IPS-18c (cell line): ENCODE results near the gene KRTAP4-8.
"Not testable (repeated sequence)": the region's sequence is repeated elsewhere in the genome, so short reads cannot be mapped to it uniquely, and the experiment has no call there.

ENCODE experiments used
- H3K4me3 ChIP-seq: 2 replicates; pipeline ENCODE4 v1.7.0; 2013; ENCODE audit warnings: low read depth, mild to moderate bottlenecking, low read length, moderate library complexity; ENCODE audit not compliant: insufficient read depth
- H3K9me3 ChIP-seq: one replicate; pipeline ENCODE4 v1.6.1; 2013; ENCODE audit warnings: mild to moderate bottlenecking, low read length, moderate library complexity; ENCODE audit not compliant: control insufficient read depth, insufficient read depth

The KRTAP4-8 gene

GRCh38 chr17:41082626-41083025 lies 15.3 kb downstream of the KRTAP4-8 start:
- Histone ChIP-seq H3K4me3 (no peak overlapping the region), H3K9me3 (no peaks in the 10 kb centered on the region)

- Histone ChIP-seq H3K9me3 (no peaks in the 10 kb centered on the region), H3K4me3 (no peak overlapping the region)
Observed at GRCh38 chr17:41076788-41077187, 21.2 kb downstream of the KRTAP4-8 start.

GRCh38 chr17:41073676-41074075 lies 24.3 kb downstream of the KRTAP4-8 start:
- Histone ChIP-seq H3K9me3 (no peaks in the 10 kb centered on the region), H3K4me3 (no peak overlapping the region)

DNA sequence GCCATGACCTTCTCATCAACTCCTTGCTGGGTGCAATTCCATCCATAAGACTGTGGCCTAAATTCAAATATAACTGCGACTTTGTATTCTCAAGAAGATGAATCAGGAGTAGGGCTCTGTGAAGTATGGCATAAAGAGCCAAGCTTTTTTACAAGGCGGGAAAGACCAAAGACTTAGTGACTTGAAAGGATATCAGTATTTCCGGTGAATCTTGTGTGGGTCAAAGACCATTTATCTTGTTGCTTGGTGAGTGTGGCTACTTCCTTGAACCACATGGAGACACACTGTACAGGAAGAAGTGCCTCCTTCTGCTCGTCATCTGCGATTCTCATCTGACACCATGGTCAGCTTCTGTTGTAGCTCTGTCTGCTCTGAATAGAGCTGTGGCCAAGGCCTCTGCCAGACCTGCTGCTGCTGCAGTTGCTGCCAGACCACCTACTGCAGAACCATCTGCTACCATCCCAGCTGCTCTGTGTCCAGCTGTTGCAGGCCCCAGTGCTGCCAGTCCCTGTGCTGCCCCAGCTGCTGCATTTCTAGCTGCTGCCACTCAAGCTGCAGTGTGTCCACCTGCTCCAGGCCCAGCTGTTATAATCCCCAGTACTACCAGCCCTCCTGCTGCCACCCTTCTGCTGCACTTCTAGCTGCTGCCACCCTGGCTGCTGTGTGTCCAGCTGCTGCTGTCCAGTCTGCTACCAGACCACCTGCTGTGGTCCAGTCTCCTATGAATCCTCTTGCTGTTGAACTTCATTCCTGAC lies 26.2 kb downstream of the KRTAP4-8 start:
- no peak overlapping the region for H3K4me3 ChIP-seq
- no peaks in the 10 kb centered on the region for H3K9me3 ChIP-seq

- Histone ChIP-seq H3K9me3 (no peaks in the 10 kb centered on the region), H3K4me3 (no peak overlapping the region)
Observed at GRCh38 chr17:41069031-41069430, 28.9 kb downstream of the KRTAP4-8 start.

DNA sequence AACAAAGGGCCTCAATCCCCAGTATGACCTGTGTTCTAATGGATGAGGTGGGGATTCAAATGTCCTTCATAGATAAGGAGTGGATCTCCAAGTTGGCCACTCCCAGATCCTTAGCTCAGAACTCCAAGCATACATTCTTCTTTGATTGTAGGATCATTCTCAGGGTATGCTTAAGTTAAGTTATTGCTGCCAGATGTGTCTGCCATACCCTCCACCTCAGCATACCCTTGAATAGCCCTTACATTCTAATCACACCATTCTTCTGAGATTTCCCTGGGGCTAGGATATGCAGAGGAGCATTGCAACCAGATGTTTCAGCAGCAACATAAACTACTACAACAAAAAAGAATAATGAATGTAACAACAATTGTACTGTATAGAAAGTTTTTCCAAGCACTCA lies 30.7 kb downstream of the KRTAP4-8 start:
- no peak overlapping the region for H3K4me3 ChIP-seq
- H3K9me3 ChIP-seq: no peaks in the 10 kb centered on the region

DNA sequence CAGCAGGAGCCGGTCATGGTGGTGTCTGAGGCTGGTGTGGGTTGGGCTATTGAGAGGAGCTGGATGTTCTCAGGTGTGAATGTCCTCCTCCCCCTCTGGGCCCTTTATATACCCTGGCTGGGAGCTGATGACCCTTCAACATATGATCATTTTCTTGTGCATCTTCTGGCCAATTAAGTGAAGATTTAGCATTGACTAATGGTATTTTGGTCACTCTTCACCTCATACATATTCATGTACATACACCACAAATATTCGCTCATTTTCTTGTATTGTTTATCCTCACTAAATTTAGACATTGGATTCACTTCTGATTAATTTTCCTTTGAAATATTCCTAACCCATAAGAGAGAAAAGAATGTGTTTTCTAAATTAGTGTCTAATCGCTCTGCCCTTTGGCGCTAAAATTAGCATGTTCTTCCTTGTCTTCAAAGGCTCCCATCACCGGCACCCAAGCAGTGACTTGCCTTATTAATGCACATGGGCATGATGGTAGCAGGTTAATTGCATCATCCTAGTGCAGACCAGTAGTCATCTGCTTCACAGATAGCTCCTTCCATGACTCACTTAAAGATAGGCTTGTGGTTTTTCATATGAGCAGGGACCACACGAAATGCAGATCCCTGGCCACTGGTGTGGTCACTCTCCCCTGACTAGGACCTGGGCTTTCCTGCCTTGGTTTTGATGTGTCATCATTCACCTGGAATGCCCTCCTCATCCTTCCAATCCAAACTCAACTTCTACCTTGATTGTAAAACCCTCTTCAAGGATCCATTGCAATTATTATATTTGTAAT lies 31.9 kb downstream of the KRTAP4-8 start, which contains the start of gene KRTAP2-4:
Gene KRTAP2-4, minus strand, starts transcription at position 51 of the 796 bp plus-strand sequence. Its CDS starts 34 bp downstream, at position 17.
- no peaks in the 10 kb centered on the region for H3K9me3 ChIP-seq
- H3K4me3 ChIP-seq: no peak within 1 kb of the TSS

DNA sequence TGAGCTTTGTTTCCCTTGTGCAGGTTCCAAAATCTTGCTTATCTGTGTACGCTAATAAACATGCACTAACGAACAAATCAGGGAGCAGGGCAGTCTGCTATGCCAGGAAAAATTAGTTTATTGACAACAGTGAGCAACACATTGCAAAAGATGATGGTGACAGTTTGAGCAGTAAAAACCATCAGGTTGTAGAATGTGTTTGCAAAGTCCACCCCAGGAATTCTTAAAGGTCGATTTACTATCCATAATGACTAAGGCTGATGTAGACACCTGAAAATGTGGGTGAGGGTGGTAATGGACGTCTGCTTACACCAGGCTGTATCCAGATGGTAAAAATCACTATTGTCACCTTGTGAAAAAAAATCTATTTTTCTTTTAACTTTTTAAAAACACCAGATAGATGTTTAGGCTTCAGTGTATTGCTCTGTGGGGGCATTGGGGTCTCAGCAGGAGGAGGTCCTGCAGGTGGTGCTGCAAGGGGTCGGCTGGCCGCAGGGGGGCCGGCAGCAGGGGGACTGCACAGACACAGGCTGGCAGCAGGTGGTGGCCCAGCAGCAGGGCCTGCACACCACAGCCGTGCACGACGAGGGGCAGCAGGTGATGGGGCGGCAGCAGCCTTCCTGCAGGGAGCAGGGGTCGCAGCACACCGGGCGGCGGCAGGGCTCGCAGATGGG lies 32.8 kb downstream of the KRTAP4-8 start:
- H3K4me3 ChIP-seq, H3K9me3 ChIP-seq: not testable (repeated sequence)

GRCh38 chr17:41064301-41064700 lies 33.6 kb downstream of the KRTAP4-8 start:
- Histone ChIP-seq H3K9me3 (no peaks in the 10 kb centered on the region), H3K4me3 (no peak overlapping the region)

DNA sequence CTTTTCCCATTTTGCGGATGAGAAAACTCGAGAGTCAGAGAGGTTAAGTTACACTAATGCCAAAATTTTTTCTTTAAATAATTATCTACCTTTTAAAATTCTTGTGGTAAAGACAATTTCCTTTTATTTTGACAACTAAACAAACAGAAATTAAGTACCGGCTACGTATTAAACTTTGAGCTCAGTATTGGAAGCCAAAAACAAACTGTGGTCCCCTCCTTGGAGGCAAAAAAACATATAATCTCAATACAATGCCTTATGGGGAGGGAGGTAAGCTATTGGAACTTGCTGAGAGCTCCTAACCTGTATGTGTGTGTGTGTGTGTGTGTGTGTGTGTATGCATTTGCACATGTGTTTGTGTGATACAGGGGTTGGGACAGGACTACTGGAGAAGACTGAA lies 34.5 kb downstream of the KRTAP4-8 start:
- Histone ChIP-seq H3K9me3 (no peaks in the 10 kb centered on the region), H3K4me3 (no peak overlapping the region)

- Histone ChIP-seq H3K9me3 (no peaks in the 10 kb centered on the region), H3K4me3 (no peak overlapping the region)
Observed at GRCh38 chr17:41061964-41062363, 36.0 kb downstream of the KRTAP4-8 start.

- H3K4me3 ChIP-seq: no peak within 1 kb of the TSS
- no peaks in the 10 kb centered on the region for H3K9me3 ChIP-seq
Observed at GRCh38 chr17:41060052-41060604, 37.8 kb downstream of the KRTAP4-8 start, which contains the start of gene KRTAP2-3. Gene KRTAP2-3 (minus strand): TSS chr17:41060114. CDS start chr17:41060050, 64 bp downstream.

DNA sequence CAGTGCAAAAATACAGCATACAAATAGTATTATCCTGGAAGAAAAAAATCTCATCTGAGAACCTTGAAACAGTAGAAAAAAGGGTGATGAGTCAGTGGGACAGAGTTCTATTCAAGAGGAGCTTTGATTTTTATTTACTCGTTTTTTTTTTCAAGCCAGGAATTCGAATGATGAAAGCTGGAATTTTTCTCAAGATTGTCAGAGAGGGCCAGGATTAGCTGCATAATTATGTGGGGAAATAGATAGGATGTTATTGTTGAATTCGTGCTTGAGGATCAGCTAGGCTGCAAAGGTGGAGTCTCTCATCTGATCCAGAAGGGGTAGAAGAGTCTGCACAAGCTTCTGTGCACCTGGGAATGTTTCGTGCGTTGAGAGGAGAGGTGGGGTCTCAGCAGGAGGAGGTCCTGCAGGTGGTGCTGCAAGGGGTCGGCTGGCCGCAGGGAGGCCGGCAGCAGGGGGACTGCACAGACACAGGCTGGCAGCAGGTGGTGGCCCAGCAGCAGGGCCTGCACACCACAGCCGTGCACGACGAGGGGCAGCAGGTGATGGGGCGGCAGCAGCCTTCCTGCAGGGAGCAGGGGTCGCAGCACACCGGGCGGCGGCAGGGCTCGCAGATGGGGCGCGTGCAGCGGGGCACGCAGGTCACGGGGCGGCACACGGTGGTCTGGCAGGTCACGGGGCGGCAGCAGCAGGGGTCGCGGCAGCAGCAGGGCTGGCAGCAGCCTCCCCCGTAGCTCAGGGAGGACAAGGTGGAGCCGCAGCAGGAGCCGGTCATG lies 38.5 kb downstream of the KRTAP4-8 start:
- H3K9me3 ChIP-seq, H3K4me3 ChIP-seq: not testable (repeated sequence)

DNA sequence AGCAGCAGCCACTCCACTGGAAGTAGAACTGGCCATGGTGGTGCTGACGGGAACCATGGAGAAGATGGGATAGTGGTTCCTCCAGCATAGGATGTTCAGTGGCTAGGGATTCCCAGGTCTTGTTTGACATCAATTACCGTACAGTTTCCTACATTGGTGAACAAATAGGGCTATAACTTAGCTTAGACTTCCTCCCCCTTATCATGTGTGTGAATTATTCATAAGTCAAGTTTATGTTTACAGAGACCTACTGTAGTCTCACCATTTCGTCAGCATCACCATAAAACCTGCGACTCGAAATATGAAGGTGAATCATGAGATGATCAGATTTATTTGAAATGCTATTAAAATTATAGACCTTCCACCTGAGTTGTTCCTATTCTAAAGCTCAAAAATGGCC lies 39.2 kb downstream of the KRTAP4-8 start:
- no peaks in the 10 kb centered on the region for H3K9me3 ChIP-seq

DNA sequence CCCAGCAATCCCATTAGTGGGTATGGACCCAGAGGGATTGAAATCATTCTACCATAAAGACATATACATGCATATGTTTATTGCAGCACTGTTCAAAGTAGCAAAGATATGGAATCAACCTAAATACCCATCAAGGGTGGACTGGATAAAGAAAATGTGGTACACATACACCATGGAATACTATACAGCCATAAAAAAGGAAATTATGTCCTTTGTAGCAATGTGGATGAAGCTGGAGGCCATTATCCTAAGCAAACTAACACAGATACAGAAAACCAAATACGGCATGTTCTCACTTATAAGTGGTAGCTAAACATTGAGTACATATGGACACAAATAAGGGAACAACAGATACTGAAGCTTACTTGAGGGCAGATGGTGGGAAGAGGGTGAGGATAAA lies 40.4 kb downstream of the KRTAP4-8 start:
- H3K9me3 ChIP-seq: no peaks in the 10 kb centered on the region
- H3K4me3 ChIP-seq: no peak overlapping the region

More for the DNA sequence above, 39.2 kb downstream of the KRTAP4-8 start:
- H3K4me3 ChIP-seq: no peak overlapping the region

GRCh38 chr17:41055130-41055529 lies 42.8 kb downstream of the KRTAP4-8 start, which contains the start of gene KRTAP2-2:
Gene KRTAP2-2 (minus strand): TSS chr17:41055230. CDS start chr17:41055211, 19 bp downstream.
- not testable (repeated sequence) for H3K9me3 ChIP-seq, H3K4me3 ChIP-seq

DNA sequence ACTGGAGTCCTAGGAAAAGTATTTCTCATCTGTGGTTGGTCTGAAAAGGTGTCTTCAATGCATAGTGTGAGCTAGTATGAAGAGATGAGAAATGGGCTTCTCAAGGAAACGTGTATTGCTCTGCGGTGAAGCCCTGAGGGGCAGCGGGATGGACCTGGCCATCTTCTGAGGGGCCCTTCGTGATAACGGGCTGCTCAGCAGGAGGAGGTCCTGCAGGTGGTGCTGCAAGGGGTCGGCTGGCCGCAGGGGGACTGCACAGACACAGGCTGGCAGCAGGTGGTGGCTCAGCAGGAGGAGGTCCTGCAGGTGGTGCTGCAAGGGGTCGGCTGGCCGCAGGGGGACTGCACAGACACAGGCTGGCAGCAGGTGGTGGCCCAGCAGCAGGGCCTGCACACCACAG lies 43.4 kb downstream of the KRTAP4-8 start:
- not testable (repeated sequence) for H3K4me3 ChIP-seq, H3K9me3 ChIP-seq
